Testis (tissue), 2 donors: ENCODE results near the gene GRIK4.
A peak's percentile ranks its signal among the peaks of the same experiment; 100 is the strongest.

Source experiments
- POLR2A ChIP-seq: fragments of 450-650 bp; IDR thresholded peaks from one replicate; pipeline ENCODE4 v1.6.1; 2017; ENCODE audit warnings: antibody characterized with exemption, mild to moderate bottlenecking, moderate library complexity
- TF ChIP-seq, protein P1 (sequence below), 3 experiments: fragments of 450-650 bp in 2 of 3; fragments of 200-600 bp in 1 of 3; sonication (generic) in 1 of 3; IDR thresholded peaks; one replicate each; pipeline ENCODE4 v1.5.1; 2016 to 2019; ENCODE audit warnings: antibody characterized with exemption in 3 of 3, mild to moderate bottlenecking in 2 of 3, moderate library complexity in 1 of 3

DNA sequence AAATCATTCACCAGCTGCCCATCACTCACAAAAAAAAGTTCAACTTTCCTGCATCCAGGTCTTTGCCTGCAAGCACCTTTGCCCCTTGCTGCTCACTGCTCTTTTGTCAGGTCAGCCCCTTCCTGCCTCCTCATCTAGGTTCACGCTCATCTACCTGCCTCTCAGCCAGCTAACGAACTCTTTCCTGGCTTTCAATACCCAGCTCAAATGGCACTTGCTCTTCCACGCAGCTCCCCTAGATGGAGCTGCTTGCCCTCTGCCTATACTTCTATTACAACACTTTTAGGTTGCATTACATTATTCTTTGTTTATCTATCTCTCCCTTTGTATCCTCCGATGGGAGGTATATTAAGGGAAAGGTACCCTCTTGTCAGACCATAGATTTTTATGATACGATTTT lies 433.5 kb downstream of the GRIK4 start:
- TF ChIP-seq, protein P1, sequence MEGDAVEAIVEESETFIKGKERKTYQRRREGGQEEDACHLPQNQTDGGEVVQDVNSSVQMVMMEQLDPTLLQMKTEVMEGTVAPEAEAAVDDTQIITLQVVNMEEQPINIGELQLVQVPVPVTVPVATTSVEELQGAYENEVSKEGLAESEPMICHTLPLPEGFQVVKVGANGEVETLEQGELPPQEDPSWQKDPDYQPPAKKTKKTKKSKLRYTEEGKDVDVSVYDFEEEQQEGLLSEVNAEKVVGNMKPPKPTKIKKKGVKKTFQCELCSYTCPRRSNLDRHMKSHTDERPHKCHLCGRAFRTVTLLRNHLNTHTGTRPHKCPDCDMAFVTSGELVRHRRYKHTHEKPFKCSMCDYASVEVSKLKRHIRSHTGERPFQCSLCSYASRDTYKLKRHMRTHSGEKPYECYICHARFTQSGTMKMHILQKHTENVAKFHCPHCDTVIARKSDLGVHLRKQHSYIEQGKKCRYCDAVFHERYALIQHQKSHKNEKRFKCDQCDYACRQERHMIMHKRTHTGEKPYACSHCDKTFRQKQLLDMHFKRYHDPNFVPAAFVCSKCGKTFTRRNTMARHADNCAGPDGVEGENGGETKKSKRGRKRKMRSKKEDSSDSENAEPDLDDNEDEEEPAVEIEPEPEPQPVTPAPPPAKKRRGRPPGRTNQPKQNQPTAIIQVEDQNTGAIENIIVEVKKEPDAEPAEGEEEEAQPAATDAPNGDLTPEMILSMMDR (IDR thresholded peaks at IDR 0.05) = peak in 1 of 3 experiments; percentile 17
- TF ChIP-seq POLR2A = no peak
